GM18907 (cell line): ENCODE measurements around the gene PPP4R2.
"Not testable (repeated sequence)": the region's sequence is repeated elsewhere in the genome, so short reads cannot be mapped to it uniquely, and the experiment has no call there.

ENCODE experiments used
- ATAC-seq: cut with Tn5 transposase; IDR thresholded peaks from one replicate; pipeline ENCODE4 v1.9.1; 2021; ENCODE audit warnings: mild to moderate bottlenecking, moderate library complexity; ENCODE audit not compliant: unreplicated experiment

PPP4R2 gene

DNA sequence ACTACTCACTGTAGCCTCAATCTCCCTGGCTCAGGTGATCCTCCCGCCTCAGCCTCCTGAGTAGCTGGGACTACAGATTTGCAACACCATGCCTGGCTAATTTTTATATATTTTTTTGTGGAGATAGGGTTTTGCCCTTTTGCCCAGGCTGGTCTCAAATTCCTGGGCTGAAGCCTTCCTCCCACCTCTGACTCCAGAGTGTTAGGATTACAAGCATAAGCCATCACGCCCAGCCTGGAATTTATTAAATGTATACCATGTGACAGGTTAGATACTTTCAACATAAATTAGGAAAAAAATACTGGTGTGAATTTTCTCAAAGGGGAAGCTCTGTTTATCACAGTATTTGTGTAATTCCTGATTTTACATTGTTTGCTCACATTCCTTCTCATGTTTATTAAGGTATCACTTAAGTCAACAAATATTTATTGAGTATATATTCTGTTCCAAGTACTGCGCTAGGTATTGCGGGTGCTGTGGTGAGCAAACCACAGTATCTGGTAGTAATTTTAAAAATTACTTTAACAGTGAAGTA, 24.8 kb downstream of the PPP4R2 start:
- no peak for ATAC-seq

DNA sequence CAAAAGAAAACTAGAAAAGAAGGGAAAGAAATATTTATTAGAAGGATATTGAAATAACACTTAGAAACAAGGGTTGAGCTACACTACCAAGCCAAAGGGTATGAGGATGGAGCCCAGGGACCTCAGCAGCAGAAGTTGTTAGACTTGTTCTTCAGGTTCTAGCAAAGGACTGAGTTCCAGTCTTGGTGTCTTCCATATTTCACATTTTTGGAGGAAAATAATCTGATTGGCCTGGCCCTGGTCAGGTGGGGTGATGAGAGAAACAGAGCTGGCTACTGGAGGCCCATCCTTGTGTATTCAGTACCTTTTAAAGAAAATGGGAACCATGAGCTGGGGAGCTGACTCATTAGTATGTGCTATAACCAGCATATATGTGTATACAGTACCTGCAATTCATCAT, 28.2 kb downstream of the PPP4R2 start:
- ATAC-seq: no peak

DNA sequence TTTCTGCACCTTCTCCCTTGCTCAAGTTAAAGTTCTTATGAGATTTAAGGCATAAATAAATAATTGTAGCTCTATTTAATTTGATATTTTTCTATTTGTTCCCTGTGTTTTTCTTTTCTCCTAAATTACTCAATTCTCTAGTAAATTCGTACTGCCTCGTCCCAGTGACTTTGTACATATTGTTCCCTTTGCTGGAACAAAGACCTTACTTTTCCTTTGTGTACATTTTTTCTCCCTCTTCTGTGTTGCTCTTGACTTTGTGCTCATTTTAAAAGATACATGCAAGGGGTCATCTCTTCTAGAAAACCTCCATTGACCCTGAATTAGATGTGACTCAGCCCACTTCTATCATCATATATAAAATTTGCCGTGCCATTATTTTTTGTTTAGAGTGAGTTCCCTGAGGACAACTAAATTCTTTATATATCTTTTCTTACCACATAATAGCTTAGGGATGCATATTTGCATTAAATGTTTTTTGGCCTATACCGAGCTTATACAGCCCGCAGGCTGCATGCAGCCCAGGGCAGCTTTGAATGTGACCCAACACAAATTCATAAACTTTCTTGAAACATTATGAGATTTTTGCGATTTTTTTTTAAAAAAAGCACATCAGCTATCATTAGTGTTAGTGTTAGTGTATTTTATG, 29.6 kb downstream of the PPP4R2 start:
- no peak for ATAC-seq

DNA sequence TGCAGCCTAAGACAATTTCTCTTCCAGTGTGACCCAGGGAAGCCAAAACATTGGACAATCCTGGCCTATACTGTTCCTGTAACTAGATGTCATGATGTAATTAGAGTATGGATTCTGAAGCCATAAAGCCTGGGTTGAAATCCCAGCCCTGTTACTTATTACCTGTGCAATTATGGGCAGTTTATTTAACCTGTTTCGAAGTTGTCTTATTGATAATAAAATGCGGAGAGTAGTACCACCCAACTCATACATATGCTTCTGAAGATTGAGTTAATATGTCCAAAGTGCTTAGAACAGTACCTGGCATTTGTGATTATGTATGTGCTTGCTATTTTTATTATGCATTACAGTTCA, 30.1 kb downstream of the PPP4R2 start:
- no peak for ATAC-seq

DNA sequence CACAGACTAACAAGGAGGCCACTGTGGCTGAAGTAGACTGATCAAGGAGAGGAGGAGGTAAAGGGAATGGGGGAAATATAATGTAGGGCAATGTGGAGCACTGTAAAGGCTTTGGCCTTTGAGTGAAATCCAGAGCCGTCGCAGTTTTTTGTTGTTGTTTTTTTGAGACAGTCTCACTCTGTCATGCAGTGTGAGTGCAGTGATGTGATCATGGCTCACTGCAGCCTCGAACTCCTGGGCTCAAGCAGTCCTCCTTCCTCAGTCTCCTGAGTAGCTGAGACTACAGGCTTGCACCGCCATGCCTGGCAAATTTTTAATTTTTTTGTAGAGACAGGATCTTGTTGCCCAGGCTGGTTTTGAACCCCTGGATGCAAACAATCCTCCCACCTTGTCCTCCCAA, 32.2 kb downstream of the PPP4R2 start:
- no peak for ATAC-seq

DNA sequence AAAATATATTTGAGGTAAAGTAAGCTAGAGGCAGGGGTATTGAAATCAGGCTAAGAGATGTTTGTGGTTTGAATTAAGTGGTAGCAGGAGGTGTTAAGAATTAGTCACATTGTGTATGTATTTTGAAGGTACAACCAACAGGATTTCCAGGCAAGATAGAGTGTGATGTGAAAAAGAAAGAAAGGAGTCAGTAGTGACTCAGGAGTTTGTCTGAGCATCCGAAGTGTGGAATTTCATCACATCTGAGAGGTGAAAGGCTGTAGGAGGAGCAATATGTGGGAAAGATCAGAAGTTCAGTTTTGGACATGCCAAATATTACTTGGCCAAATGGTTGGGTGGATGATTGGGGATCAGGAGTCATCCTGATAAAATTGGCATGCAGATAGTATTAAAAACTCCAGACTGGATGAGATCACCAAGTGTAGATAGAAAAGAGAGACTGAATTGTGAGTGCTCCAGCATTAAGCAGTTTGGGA, 32.7 kb downstream of the PPP4R2 start:
- ATAC-seq: no peak

- no peak for ATAC-seq
Observed at GRCh38 chr3:73030073-73030597, 33.5 kb downstream of the PPP4R2 start.

- ATAC-seq: no peak
Observed at GRCh38 chr3:73031573-73032103, 35.0 kb downstream of the PPP4R2 start.

GRCh38 chr3:73036694-73037591, 40.3 kb downstream of the PPP4R2 start:
- no peak for ATAC-seq

DNA sequence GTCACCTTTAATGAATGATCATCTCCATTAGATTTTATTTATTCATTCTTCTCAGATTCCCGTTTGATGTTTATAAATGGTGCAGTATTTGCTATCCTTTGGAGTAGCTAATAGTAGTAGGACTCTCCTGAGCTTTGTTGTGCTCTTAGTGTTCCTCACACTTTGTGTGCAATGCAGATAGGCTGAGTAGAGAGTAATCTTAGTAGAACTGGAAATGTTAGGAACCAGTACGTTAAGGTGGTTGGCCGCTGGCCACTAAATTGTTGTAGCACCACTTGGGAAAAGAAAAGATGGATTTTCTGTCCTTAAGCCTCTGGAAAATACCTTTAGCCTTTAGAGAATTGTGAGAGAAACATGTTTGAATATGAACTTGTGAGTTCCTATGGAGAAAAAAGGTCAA, 44.9 kb downstream of the PPP4R2 start:
- no peak for ATAC-seq

GRCh38 chr3:73043414-73043813, 46.8 kb downstream of the PPP4R2 start:
- ATAC-seq: no peak

DNA sequence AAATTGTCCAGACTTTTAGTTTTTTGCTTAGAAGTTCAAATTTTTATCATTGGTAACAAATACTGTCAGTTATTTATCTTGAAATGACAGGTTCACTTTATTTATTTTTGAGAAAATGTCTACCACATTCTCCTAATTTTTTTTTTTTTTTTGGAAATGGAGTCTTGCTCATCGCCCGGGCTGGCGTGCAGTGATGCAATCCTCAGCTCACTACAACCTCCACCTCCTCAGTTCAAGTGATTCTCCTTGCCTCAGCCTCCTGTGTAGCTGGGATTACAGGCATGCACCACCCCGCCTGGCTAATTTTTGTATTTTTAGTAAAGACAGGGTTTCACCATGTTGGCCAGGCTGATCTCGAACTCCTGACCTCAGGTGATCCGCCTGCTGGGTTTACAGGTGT, 48.8 kb downstream of the PPP4R2 start:
- no peak for ATAC-seq

- ATAC-seq: no peak
Observed at GRCh38 chr3:73046195-73046594, 49.6 kb downstream of the PPP4R2 start.

DNA sequence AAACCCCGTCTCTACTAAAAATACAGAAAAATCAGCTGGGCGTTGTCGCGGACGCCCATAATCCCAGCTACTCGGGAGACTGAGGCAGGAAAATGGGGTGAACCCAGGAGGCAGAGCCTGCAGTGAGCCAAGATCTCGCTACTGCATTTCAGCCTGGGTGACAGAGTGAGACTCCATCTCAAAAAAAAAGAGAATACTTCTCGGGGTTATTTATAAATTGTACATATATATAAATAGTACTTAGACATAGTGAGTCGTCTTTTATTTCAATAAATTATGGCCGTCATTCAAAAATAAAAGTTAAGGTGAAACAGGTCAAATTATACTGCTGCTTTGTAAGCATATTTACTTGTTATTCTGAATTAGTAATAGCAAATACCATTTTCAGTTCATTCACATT, 52.7 kb downstream of the PPP4R2 start:
- ATAC-seq: no peak

DNA sequence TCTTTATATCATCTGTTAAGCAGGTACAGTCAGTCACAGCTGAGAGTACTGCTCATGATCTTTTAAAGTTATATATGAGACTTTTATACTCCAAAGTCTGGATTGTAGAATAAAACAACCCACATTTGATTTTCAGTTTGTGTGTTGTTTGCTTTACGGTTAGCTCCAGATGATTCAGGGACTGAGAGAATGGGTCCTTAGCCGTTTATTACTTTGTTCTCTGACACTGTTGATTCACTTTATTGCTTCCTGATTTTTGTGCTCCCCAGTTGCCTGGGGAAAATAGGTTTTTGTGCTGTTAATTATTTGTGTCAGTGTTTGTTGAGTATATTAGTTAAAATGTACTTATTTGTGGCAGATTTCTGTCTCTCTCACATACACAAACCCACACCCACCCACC, 56.2 kb downstream of the PPP4R2 start:
- ATAC-seq: no peak

DNA sequence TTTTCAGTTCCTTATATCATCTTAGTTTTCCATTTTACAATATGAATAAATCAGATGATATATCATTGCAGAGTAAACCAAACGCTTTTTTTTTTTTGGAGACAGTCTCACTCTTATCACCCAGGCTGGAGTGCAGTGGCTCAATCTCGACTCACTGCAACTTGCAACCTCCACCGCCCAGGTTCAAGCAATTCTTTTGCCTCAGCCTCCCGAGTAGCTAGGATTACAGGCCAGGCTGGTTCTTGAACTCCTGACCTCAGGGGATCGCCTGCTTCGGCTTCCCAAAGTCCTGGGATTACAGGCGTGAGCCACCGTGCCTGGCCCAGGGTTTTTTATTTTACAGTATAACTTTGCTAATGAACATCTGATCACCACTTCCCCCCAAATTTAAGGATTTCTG, 59.0 kb downstream of the PPP4R2 start:
- ATAC-seq: no peak

DNA sequence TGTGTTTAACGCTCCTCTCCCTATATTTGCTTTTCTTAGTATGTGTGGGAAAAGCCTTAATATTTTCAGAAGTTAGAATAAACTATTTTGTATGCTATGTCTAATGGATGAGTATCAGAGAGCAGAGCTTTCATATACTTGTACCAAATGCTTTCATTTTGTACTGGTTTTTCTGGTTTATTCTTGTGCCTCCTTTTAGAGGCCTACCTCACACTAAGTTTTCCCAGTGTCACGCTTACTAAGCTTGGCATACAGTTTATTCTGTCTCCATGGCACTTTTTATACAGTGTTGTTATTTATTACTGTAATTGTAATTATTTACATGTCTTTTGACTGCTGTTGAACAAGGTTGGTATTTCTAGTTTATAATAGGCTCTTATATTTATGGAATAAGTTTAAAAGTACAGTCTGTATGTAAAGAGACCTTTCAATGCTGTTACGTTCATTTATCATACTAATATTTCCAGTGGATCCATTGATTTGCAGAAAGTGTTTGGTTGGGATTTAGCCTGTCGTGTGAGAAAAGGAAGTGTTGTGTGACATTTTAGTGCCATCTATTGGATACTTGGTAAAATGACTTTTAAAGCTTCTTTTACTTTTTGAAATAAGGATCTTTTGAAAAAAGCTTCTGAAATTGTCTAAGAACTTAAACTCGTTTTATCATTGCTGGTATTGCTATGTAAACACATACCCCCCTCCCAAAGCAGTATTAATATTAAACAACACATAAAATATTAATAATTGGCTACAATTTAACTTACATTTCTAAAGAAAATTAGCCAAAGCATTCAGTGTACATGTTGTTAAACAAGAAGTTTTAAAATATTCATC, 59.6 kb downstream of the PPP4R2 start:
- no peak for ATAC-seq

DNA sequence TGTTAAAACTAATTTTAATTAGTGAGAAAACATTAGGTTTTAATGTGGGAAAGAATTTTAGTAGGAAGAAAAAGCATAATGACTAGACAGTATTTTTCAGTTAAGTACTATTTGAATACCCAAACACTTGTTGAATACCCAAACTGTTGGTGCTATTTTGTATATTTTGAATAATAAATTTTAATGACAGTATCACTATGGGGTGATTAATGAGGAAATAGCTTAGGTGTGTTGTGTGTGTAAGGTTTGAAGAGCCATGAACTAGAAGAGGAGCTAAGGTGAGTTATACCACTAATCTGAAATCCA, 60.2 kb downstream of the PPP4R2 start:
- no peak for ATAC-seq

- ATAC-seq: no peak
Observed at GRCh38 chr3:73060302-73060723, 63.7 kb downstream of the PPP4R2 start.

DNA sequence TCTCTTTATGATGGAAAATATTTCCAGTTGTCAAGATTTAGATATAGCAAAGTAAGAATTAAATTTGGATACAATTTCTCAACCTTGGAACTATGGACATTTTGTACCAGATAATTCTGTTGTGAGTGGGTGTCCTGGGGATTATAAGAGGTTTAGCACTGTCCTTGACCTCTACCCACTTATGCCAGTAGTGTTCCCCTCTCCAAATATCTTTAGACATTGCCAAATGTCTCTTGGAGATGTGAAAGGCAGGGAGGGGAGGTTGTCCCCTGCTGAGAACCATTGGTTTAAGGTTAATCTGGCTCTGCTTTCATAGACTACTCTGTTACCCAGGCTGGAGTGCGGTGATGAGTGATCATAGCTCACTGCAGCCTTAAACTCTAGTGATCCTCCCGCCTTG, 64.8 kb downstream of the PPP4R2 start, which contains the start of gene EBLN2:
EBLN2 (plus strand) TSS at position 244 of the 400 bp plus-strand sequence. CDS start 423 bp downstream, outside the sequence.
- no peak for ATAC-seq

DNA sequence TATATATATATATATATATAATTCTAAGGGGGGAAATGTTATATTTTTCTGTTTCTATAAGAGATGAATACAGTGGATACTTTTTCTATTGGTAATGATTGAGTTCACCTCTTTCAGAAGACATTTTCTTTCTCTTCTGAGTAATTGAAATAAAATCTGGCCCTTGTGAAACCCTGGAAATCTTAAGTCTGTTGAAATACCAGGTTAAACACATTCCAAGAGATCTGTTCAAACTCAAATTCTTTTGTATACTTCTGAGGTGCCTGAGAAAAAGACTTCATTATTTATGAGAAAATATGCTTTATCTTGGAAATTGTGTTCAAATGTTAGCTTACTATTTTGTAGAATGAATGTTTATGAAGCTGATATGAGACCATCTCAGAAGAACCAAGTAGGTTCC, 69.6 kb downstream of the PPP4R2 start:
- not testable (repeated sequence) for ATAC-seq
